NCI-H524 treated with DMSO at 0.1 percent for 48 hours (cell line): ENCODE data around the gene DNAJC27.
A peak's percentile ranks its signal among the peaks of the same experiment; 100 is the strongest.

Source experiments
- DNase-seq: peaks from one replicate; lab custom pipeline; 2025; lab: John Stamatoyannopoulos, UW

DNAJC27 gene

DNA sequence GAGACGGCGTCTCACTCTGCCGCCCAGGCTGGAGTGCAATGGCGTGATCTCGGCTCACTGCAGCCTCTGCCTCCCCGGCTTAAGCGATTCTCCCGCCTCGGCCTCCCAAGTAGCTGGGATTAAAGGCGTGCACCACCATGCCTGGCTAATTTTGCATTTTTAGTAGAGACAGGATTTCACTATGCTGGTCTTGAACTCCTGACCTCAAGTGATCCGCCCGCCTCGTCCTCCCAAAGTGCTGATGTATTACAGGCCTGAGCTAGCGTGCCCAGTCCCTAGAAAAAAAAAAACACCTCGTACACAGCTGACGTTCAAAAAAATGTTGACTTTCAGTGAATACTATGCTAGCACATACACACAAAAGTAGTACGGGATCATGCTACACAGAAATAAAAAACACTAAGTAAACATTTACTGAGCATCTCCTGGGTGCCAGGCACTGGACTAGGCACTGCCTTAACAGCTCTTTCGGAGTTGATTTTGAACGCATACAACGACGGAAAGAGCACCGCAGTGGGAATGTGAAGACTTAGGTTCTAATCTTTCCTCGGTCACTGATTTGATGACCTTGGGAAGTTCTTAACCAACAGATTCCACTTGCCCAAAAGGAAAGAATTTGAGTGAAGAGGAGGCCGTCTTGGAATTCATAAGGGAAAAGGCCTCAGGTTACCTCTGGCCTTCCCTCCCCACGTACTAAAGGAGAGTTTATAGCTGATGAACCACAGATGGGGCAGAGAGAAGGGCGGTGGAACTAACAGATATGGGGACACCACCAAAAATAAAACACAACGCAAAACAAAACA is 1.1 kb downstream of the DNAJC27 start:
- no peak for DNase-seq

GRCh38 chr2:24969784-24970183 is 2.0 kb downstream of the DNAJC27 start:
- no peak for DNase-seq

DNA sequence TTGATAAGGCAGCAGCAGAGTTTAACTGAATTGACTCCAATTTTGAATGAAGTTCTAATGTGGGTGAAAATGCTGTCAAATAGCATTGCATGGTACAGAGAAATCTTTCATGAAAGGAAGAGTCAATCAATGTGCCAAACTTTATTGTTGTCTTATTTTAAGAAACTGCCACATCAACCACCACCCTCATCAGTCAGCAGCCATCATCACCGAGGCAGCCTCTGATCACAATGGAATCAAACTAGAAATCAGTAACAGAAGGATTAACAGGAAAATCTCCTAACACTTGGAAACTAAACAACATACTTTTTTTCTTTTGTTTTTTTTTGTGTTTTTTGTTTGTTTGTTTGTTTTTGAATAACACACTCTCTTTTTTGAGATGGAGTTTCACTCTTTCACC is 9.9 kb downstream of the DNAJC27 start:
- no peak for DNase-seq

DNA sequence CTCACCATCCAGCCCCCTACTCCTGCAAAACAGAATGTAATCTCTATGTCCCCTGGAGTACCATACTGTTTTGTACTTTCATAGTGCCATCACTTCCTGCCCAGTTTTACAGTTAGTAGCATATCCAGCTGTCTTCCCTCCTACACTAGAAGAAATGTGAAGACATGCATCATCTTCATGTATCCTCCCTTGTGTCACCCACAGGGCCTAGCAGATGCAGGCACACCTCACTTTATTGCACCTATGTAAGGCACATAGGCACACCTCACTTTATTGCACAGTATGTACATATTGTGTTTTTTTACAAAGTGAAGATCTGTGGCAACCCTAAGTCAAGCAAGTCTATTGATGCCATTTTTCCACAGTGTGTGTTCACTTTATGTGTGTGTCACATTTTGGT is 12.0 kb downstream of the DNAJC27 start:
- no peak for DNase-seq

GRCh38 chr2:24958411-24958935 is 13.3 kb downstream of the DNAJC27 start:
- no peak for DNase-seq

DNA sequence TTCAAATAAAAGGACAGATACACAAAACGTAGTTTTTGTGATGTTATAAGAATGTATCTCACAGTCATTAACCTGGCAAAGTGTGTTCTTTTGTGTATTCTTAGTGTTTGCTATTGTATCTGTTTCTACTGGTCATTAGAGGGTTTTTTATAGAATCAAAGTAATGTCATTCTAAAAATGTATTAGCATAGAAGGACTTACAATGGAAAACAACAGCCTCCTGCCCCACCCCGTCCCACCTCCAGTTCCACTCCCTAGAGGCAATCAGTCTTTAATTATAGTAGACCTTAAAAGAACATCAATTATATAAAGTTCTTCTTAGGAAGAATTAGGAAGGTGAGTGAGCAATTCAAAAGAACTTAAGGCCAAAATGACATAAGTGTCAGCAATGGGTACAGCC is 13.8 kb downstream of the DNAJC27 start:
- no peak for DNase-seq

GRCh38 chr2:24957221-24957620 is 14.5 kb downstream of the DNAJC27 start:
- peak; percentile 66 for DNase-seq

GRCh38 chr2:24955921-24956320 is 15.8 kb downstream of the DNAJC27 start:
- DNase-seq: no peak

- DNase-seq: no peak
Measured at GRCh38 chr2:24955232-24955631, 16.5 kb downstream of the DNAJC27 start.

DNA sequence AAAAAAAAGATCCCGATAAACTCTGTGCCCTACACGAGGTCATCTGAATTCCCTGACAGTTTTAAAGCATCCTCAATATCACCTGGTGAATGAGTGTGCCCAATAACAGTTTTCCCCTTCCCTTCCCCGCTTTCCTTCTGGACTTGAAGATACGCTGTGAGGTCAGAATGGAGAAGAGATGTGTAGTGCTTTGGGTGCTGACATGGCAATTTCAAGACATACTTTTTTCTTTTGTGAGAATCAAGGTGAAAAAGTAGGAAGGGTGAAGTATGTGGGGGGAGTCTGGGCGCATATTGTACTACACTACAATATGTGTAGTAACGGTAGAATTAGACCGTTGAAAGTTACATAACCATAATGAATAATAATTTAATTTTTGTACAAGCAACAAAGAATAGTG is 21.7 kb downstream of the DNAJC27 start:
- DNase-seq: no peak

DNA sequence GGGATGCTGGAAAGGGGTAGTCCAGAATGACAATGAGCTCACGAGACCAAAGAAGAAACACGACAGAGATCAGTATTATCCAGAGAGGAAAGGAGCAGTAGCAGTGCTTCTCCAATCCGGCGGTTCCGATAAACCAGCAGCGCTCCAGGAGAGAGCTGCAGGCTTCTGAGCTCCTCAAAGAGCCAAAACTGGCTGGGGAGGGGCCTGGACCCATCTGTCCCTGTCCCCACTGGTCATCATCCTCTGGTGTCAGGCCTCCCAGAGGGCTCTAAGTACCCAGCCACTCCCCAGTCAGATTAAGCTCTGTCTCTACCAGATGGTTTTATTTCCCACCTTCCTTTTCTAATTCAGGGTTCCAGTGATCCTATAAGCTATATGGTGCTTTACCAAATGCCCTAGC is 23.2 kb downstream of the DNAJC27 start:
- peak; percentile 88 for DNase-seq

DNA sequence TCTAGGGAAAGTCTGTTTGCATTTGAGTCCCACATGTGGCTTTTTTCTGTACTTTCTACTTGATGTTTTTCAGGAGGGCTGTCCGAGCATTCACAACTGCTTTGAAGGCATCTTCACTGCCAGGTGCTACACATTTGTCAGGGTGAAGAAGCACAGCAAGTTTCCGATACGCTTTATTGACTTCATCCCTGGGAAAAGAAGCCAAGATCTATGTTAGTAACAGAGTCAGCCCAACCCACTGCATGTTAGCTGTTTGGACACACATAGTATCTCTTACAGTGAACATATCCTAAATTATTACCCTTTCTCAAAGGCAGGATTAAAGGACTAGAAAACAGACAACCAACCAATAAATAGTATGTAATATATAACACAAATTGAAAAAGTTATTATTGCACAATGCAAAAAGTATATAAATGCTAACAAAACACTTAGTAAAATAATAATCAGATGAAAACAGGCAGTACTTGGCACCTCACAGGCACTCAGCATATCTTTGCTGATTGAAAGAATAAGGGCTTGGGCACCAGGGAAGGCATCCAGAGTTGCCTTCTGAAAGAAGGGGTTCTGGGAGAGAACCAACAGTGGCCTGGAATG is 24.1 kb downstream of the DNAJC27 start:
- no peak for DNase-seq

DNA sequence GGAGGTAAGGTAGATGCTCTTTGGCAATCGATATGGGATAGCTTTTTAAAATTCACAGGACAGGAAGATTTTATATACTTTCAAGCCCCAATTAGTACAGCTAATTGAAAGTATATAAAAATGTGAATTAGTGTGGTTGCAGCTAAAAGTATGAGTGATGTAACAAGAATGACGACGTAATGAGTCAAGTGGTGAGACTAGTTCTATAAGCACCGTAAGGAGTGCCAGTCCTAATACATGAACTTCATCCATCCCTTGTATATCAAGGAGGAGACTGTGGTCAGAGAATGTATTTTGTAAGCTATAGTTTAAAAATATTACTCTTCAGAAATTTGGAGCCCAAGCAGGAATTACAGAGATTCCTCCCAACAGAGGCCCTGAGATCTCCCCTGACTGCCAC is 25.8 kb downstream of the DNAJC27 start:
- DNase-seq: no peak

GRCh38 chr2:24943427-24944053 is 28.2 kb downstream of the DNAJC27 start:
- DNase-seq: no peak

DNA sequence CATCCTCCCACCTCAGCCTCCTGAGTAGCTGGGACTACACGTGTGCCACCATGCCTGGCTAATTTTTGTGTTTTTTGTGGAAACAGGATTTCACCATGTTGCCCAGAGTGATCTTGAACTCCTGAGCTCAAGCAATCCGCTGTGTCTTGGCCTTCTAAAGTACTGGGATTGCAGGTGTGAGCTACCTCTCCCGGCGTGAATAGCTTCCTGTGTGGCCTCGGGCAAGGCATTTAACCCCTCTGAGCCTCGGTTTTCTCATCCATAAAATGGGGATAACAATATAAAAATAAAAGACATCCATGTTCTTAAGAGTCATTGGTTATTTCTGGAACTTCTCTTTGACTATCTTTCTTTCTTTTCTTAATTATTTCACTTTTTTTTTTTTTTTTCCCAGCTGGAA is 32.4 kb downstream of the DNAJC27 start:
- no peak for DNase-seq

DNA sequence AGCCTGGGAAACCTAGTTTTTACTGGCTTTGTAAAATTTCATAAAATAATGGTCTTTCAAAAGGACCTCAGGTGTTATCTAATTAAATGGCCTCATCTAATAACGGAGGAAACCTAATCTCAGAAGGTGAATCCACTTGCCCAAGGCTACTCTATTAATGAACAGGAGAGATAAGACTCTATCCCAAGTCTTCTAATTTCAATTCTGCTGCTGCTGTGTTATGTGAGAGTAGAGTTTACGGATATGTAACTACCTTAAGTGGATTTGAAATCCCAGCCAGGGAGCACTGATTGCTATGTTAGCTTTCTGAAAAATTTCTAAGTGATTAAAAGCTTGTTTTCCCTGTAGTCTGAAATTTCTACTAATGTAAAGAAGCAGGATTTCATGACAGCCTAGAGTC is 34.5 kb downstream of the DNAJC27 start:
- DNase-seq: no peak

DNA sequence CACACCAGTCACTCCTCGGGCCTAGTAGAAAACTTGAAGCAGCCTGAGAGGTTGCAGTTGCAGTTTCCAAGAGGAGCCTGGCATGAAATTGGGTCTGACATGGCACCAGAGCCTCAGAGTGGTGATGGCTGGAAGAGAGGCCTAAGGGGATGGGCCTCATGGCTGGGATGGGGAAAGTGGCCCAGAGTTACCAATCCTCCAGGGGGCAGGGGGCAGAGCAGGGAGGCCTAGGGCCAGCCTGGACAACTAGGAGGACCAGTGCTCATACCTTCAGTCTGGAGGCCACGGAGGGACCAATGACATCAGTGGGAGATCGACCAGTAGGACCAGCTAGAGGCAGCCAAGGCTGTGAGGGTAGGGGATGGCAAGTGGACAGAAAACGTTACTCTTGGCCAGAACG is 36.6 kb downstream of the DNAJC27 start:
- DNase-seq: no peak

DNA sequence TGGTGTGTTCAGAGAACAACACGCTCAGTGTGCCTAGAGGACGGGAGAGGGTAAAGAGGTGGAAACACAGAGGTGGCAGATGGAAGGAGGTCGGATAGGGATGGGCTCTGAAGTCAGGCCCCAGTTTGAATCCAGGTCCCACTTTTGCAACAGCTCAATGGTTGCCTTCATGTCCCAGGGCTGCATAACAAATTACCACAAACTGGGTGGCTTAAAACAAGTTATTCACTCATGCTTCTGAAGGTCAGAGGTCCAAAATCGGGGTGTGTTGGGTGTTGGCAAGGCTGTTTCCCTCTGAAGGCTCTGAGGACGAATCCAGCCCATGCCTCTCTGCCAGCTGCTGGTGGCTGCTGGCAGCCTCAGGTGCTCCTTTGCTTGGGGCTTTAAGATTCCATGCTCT is 39.0 kb downstream of the DNAJC27 start:
- DNase-seq: no peak

DNA sequence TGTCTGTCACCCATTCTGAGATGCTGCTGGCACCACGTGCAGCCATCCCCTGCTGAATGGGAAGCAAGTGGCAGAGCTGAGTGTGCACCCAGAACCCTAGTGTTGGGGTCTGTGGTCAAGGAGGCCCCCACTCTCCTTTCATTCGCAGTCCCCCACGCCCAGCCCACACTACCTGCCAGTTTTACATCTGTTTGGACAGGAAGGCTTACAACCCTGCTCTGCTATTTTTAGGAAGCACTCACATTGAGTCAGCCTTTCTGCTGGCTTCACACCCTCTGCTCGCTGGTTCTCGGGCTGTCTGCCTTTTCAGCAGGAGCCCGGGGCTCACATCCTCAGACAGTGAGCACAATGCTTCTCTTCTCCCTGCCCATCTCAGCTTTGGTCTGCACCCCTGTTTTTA is 41.0 kb downstream of the DNAJC27 start:
- no peak for DNase-seq

DNA sequence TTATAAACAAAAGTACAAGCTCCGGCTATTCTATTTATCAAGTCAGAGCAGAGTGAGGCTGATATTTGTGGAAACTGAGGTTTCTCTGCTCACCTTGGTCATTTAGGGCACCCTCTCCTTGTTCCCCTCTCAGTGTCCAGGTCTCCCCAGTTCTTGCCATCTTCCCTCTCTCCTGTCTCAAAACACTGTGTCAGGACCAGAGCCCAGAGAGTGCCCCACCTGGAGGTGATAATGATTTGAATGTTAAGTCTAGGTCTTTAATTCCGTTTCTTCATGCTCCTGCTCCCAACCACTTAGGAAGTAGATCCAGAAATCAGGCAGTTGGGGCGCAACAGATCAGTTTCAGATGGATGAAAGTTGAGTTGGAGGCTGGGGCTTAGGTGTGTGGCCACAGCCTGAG is 42.5 kb downstream of the DNAJC27 start:
- no peak for DNase-seq

- DNase-seq: no peak
Measured at GRCh38 chr2:24928036-24928435, 43.7 kb downstream of the DNAJC27 start.

- no peak for DNase-seq
Measured at GRCh38 chr2:24926602-24927252, 45.0 kb downstream of the DNAJC27 start.

DNA sequence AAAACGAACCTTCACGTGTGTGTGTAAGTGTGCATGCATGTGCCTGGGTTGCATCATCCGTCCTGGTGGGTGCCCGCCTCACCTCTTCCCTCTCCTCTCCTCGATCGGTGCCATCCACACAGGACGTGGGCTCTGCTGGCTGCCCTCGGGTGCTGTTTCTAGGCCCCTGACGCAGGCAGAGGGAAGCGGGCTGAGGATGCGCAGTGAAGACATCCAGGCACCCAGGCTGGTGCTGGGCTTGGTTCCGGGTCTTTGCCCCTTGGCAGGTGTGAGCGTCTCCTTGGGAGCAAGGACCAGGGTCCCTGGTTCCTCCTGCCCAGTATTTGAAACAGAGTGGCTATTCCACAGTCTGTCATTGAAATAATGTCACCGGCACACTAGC is 45.5 kb downstream of the DNAJC27 start:
- DNase-seq: no peak
